Fibroblast of villous mesenchyme (primary cell): ENCODE measurements around the gene HAVCR2. TPM values are rescaled to one million over a fixed set of nuclear protein-coding genes. Genes with fewer than 3 reads are reported as not detected.
A peak's percentile ranks its signal among the peaks of the same experiment; 100 is the strongest.

ENCODE experiments used
- DNase-seq: peaks from one replicate; pipeline ENCODE4 v3.0.0-alpha.2; 2010; ENCODE audit warnings: low read depth
- H3K4me3 ChIP-seq: 2 replicates; pipeline ENCODE4 v1.5.1; 2011; ENCODE audit warnings: low read depth, mild to moderate bottlenecking, low read length
- CTCF ChIP-seq: IDR thresholded peaks from 2 replicates; pipeline ENCODE4 v1.5.1; 2012; ENCODE audit warnings: low read depth, mild to moderate bottlenecking, low read length; ENCODE audit not compliant: insufficient read depth
- total RNA-seq: library from RNA; depleted of rRNA; stranded (reverse); fragments of >200 nt; gene quantifications from 2 replicates; pipeline ENCODE4 v1.2.3, GENCODE V29; 2012

The HAVCR2 gene
- total RNA-seq, 1 donor, result not detected

GRCh38 chr5:157069949-157070348 is 38.9 kb downstream of the HAVCR2 start:
- H3K4me3 ChIP-seq, result no peak overlapping the region
- TF ChIP-seq CTCF, result no peak
- DNase-seq, result no peak

- TF ChIP-seq CTCF, result no peak
- no peak overlapping the region for H3K4me3 ChIP-seq
- DNase-seq, result no peak
Measured at GRCh38 chr5:157068785-157069184, 40.1 kb downstream of the HAVCR2 start.

GRCh38 chr5:157068339-157068738 is 40.5 kb downstream of the HAVCR2 start:
- DNase-seq, result no peak
- no peak overlapping the region for H3K4me3 ChIP-seq

GRCh38 chr5:157067005-157067404 is 41.8 kb downstream of the HAVCR2 start:
- TF ChIP-seq CTCF, result no peak
- H3K4me3 ChIP-seq, result no peak overlapping the region
- no peak for DNase-seq

More at GRCh38 chr5:157068339-157068738, 40.5 kb downstream of the HAVCR2 start:
- no peak for TF ChIP-seq CTCF

GRCh38 chr5:157066080-157066479 is 42.8 kb downstream of the HAVCR2 start:
- no peak for TF ChIP-seq CTCF
- peak; percentile 14 for DNase-seq
- H3K4me3 ChIP-seq, result no peak overlapping the region

GRCh38 chr5:157063776-157064430 is 44.9 kb downstream of the HAVCR2 start:
- TF ChIP-seq CTCF, result no peak
- no peak overlapping the region for H3K4me3 ChIP-seq
- DNase-seq, result no peak

- DNase-seq, result no peak
- no peak overlapping the region for H3K4me3 ChIP-seq
- TF ChIP-seq CTCF, result no peak
Measured at GRCh38 chr5:157059891-157060290, 49.0 kb downstream of the HAVCR2 start.
